Measurements from ENCODE around the gene HAPLN2.

HAPLN2 gene

DNA sequence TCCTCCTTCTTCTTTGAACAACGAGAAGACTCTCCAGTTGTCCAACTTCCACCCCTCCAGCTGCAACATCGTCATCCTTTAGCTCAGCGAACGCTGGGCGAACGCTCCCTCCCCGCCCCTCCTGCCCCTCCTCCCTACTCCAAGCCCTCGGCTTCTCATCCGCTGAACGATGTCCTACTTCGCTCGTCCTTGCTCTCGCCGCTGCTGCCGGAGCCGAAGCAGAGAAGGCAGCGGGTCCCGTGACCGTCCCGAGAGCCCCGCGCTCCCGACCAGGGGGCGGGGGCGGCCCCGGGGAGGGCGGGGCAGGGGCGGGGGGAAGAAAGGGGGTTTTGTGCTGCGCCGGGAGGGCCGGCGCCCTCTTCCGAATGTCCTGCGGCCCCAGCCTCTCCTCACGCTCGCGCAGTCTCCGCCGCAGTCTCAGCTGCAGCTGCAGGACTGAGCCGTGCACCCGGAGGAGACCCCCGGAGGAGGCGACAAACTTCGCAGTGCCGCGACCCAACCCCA lies 22.6 kb downstream of the HAPLN2 start, which contains the start of gene BCAN:
BCAN (plus strand) TSS at position 357 of the 504 bp plus-strand sequence. CDS start 3,938 bp downstream, outside the sequence.
- Histone ChIP-seq H3K9ac (ENCODE audit: low read depth, low read length) (no peak within 1 kb of the TSS), H3K4me1 (ENCODE audit: control insufficient read depth, insufficient read depth, low read length) (peaks cover 2% of the 10 kb centered on the region), H3K9me3 (ENCODE audit: control insufficient read depth, insufficient read depth, low read length) (no peaks in the 10 kb centered on the region), H3K27me3 (ENCODE audit: control insufficient read depth, insufficient read depth, low read length) (peaks cover 88% of the 10 kb centered on the region), H3K4me3 (ENCODE audit: low read depth, low read length) (peak within 1 kb of the TSS; percentile 71), H3K36me3 (ENCODE audit: control insufficient read depth, insufficient read depth, low read length) (no peaks in the 10 kb centered on the region)

DNA sequence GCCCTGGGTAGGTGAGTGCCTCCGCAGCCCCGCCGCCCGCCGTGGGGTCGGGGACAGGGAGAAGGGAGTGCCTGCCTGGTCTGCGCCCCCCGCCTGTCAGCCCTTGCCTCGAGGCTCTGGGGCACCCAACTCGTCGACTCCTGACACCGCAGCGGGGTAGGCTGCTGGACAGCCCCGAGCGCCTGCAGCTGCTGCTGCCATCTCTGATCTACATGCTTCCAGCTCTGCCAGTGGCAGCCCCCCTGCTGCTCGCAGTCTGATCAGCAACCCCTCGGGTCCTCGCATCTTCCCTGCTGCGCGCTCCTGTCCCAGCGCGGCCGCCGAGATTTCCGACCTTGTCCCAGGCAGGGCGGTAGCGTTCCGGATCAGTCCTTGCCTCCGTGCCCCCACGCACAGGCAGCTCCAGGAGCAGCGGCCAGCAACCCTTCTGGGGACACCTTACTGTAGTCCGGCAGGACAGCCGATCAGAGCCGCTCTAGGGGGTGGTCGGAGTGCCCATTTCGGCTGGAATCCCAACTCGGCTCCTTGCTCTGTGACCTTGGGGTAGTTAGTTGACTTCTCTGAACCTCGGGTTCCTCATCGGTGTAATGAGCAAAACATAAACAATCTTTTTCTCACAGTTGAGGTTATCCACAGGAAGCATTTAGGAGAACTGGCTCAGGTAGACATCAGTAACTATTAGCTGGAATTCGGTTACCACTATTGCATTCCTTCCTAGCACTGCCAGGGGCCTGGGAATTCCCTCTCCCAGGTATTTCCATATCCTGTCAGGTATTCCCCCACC lies 23.2 kb downstream of the HAPLN2 start:
- H3K36me3 ChIP-seq (ENCODE audit: control insufficient read depth, insufficient read depth, low read length) = no peaks in the 10 kb centered on the region
- H3K27me3 ChIP-seq (ENCODE audit: control insufficient read depth, insufficient read depth, low read length) = peaks cover 94% of the 10 kb centered on the region
- no peak overlapping the region for H3K9ac ChIP-seq (ENCODE audit: low read depth, low read length)
- no peaks in the 10 kb centered on the region for H3K9me3 ChIP-seq (ENCODE audit: control insufficient read depth, insufficient read depth, low read length)
- H3K4me3 ChIP-seq (ENCODE audit: low read depth, low read length) = peak overlapping the region; percentile 71
- H3K4me1 ChIP-seq (ENCODE audit: control insufficient read depth, insufficient read depth, low read length) = peaks cover 2% of the 10 kb centered on the region

DNA sequence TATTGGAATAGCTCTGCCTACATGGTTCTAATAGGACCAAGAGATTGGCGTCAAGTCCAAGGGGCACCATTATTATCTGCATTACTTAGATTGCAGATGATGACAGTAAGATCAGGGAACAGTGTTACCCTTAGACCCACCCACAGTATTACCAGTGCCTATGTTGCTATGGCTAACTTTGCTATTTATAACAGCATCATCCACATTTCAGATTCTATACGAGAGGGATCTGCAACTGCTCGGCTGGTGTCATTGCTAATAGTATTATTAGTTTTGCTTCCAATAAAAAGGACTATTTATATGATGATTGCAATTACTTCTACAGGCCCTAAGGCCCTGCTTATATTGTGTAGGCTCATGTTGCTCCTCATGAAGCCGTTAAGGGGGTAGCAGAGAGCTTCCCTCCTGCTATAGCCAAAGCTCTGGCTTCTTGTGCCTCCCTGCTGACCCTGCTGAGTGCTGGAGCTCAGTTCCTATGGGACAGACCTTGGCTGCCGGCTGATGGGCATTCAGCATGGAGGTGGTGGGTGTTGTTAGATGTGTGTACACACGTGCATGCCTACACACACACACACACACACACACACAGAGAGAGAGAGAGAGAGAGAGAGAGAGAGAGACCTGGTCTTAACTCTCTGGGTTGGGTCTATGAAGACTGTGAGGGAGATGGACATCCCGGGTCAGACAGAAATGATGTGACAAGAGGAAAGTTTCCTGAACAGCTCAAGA lies 24.0 kb downstream of the HAPLN2 start:
- Histone ChIP-seq H3K4me1 (ENCODE audit: control insufficient read depth, insufficient read depth, low read length) (peaks cover 2% of the 10 kb centered on the region), H3K27me3 (ENCODE audit: control insufficient read depth, insufficient read depth, low read length) (peaks cover 96% of the 10 kb centered on the region), H3K36me3 (ENCODE audit: control insufficient read depth, insufficient read depth, low read length) (no peaks in the 10 kb centered on the region), H3K9me3 (ENCODE audit: control insufficient read depth, insufficient read depth, low read length) (no peaks in the 10 kb centered on the region), H3K9ac (ENCODE audit: low read depth, low read length) (no peak overlapping the region), H3K4me3 (ENCODE audit: low read depth, low read length) (no peak overlapping the region)

DNA sequence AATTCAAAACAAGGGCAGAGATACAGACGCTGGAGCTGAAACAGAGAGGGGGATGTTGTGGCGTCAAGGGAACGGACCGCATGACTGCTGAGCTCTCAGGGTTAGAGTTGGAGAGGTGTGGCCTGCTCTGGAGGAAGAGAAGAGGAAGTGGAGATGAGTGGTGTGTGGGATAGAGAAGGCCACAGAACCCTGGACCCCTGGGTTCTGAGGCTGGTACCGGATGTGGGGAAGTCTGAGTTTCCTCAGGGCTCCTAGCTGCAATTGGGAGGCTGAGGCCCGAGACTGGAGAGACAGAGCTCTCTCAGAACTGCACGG lies 24.5 kb downstream of the HAPLN2 start:
- H3K4me3 ChIP-seq (ENCODE audit: low read depth, low read length) = no peak overlapping the region
- H3K36me3 ChIP-seq (ENCODE audit: control insufficient read depth, insufficient read depth, low read length) = no peaks in the 10 kb centered on the region
- peaks cover 2% of the 10 kb centered on the region for H3K4me1 ChIP-seq (ENCODE audit: control insufficient read depth, insufficient read depth, low read length)
- no peaks in the 10 kb centered on the region for H3K9me3 ChIP-seq (ENCODE audit: control insufficient read depth, insufficient read depth, low read length)
- no peak overlapping the region for H3K9ac ChIP-seq (ENCODE audit: low read depth, low read length)
- peaks cover 96% of the 10 kb centered on the region for H3K27me3 ChIP-seq (ENCODE audit: control insufficient read depth, insufficient read depth, low read length)

DNA sequence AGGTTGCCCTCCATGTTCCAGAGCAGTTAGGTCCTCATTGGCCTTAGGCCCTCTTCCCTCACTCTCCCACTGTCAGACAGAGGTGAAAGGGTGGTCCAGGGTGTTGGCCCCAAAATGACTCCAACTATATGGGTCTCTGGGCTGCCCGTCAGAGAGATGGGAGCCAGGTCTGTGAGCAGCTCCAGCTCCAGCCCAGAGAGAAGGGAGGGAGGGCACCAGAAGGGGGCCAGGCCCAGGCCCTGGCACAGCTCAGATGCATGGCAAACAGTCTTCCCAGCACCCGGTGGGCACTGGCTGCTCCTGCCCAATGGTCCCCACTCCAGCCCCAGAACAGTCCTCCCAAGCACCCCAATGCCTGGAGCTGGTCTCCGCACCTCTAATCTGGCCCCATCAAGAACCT lies 24.9 kb downstream of the HAPLN2 start:
- H3K4me1 ChIP-seq (ENCODE audit: control insufficient read depth, insufficient read depth, low read length) = peaks cover 2% of the 10 kb centered on the region
- no peaks in the 10 kb centered on the region for H3K9me3 ChIP-seq (ENCODE audit: control insufficient read depth, insufficient read depth, low read length)
- peaks cover 96% of the 10 kb centered on the region for H3K27me3 ChIP-seq (ENCODE audit: control insufficient read depth, insufficient read depth, low read length)
- H3K4me3 ChIP-seq (ENCODE audit: low read depth, low read length) = no peak overlapping the region
- H3K36me3 ChIP-seq (ENCODE audit: control insufficient read depth, insufficient read depth, low read length) = no peaks in the 10 kb centered on the region
- no peak overlapping the region for H3K9ac ChIP-seq (ENCODE audit: low read depth, low read length)

DNA sequence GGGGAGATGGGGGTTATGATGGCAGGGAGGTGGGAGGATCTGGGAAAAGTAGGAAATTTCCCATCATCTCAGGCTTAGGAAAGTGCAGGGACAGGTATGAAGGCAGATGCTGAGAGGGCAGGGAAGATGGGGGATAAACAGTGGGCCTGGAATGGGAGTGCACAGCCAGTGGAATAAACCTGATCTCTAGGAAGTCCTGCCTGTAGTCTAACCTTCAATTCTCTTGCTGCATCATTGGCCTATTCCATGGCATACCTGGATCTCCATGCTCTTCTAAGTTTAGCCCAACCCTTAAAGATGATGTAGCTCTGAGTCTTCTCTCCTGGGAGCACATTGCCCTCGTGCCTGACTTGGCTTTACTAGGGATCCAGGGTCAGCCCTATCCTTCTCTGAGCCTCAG lies 25.4 kb downstream of the HAPLN2 start:
- H3K9me3 ChIP-seq (ENCODE audit: control insufficient read depth, insufficient read depth, low read length) = no peaks in the 10 kb centered on the region
- no peaks in the 10 kb centered on the region for H3K36me3 ChIP-seq (ENCODE audit: control insufficient read depth, insufficient read depth, low read length)
- H3K9ac ChIP-seq (ENCODE audit: low read depth, low read length) = no peak overlapping the region
- H3K27me3 ChIP-seq (ENCODE audit: control insufficient read depth, insufficient read depth, low read length) = peaks cover 93% of the 10 kb centered on the region
- no peak overlapping the region for H3K4me3 ChIP-seq (ENCODE audit: low read depth, low read length)
- H3K4me1 ChIP-seq (ENCODE audit: control insufficient read depth, insufficient read depth, low read length) = peaks cover 2% of the 10 kb centered on the region

DNA sequence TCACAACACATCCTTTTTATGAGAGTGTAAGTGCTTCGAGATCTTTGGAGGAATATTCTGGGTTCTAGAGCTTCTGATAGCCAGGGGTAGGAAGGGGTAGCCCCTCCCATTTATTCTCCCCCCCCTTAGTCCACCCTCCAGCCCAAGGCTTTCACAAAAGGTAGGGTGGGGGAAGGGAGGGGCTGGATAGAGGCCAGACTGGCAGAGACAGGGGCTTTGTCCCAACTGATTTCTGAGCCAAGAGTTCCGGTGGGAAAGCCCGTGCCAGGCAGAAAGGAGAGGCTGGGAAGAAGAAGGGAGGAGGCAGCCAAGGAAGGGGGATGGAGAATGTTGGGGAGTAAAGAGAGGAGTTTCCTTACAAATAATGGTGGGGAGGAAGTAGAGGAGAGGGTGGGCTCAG lies 25.8 kb downstream of the HAPLN2 start:
- Histone ChIP-seq H3K9ac (ENCODE audit: low read depth, low read length) (no peak overlapping the region), H3K9me3 (ENCODE audit: control insufficient read depth, insufficient read depth, low read length) (no peaks in the 10 kb centered on the region), H3K4me3 (ENCODE audit: low read depth, low read length) (no peak overlapping the region), H3K27me3 (ENCODE audit: control insufficient read depth, insufficient read depth, low read length) (peaks cover 93% of the 10 kb centered on the region), H3K36me3 (ENCODE audit: control insufficient read depth, insufficient read depth, low read length) (no peaks in the 10 kb centered on the region), H3K4me1 (ENCODE audit: control insufficient read depth, insufficient read depth, low read length) (peaks cover 2% of the 10 kb centered on the region)

DNA sequence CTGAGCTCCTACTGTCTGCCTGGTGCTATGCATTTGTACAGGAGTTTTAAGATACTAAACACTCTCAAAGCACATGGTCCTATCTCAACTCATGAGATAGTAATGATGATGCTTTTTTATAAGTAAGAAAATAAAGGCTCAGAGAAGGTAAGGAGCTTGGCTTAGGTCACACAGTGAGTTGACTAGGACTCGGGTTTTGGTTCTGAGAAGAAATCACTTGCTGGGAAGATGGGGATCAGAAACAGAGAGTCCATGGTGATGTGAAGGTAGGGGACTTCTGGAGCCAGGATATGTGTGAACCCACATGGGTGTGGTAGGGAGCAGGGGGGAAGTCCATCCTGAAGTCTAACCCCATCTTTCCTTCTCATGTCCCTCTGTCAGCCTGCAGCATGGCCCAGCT lies 26.5 kb downstream of the HAPLN2 start:
- Histone ChIP-seq H3K4me3 (ENCODE audit: low read depth, low read length) (no peak overlapping the region), H3K4me1 (ENCODE audit: control insufficient read depth, insufficient read depth, low read length) (peaks cover 2% of the 10 kb centered on the region), H3K27me3 (ENCODE audit: control insufficient read depth, insufficient read depth, low read length) (peaks cover 93% of the 10 kb centered on the region), H3K9me3 (ENCODE audit: control insufficient read depth, insufficient read depth, low read length) (no peaks in the 10 kb centered on the region), H3K36me3 (ENCODE audit: control insufficient read depth, insufficient read depth, low read length) (no peaks in the 10 kb centered on the region), H3K9ac (ENCODE audit: low read depth, low read length) (no peak overlapping the region)

DNA sequence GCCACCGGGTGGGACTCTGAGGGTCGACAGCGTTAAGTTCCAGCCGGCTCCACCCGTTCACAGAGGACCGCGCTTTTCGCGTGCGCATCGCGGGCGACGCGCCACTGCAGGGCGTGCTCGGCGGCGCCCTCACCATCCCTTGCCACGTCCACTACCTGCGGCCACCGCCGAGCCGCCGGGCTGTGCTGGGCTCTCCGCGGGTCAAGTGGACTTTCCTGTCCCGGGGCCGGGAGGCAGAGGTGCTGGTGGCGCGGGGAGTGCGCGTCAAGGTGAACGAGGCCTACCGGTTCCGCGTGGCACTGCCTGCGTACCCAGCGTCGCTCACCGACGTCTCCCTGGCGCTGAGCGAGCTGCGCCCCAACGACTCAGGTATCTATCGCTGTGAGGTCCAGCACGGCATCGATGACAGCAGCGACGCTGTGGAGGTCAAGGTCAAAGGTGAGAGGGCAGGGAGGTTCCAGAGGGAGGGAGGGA lies 27.6 kb downstream of the HAPLN2 start:
- Histone ChIP-seq H3K27me3 (ENCODE audit: control insufficient read depth, insufficient read depth, low read length) (peaks cover 92% of the 10 kb centered on the region), H3K36me3 (ENCODE audit: control insufficient read depth, insufficient read depth, low read length) (no peaks in the 10 kb centered on the region), H3K4me3 (ENCODE audit: low read depth, low read length) (peak overlapping the region; percentile 30)

DNA sequence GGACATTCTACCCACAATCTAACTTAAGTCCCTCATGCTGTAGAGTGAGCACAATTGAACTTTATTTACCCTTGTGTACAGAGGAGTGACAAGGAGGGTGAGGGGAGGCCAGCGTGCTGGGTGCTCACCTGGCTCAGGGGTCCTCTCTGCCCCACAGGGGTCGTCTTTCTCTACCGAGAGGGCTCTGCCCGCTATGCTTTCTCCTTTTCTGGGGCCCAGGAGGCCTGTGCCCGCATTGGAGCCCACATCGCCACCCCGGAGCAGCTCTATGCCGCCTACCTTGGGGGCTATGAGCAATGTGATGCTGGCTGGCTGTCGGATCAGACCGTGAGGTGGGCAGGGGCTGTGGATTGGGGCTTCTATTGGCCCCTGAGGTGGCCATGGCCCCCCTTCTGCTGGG lies 28.1 kb downstream of the HAPLN2 start:
- Histone ChIP-seq H3K36me3 (ENCODE audit: control insufficient read depth, insufficient read depth, low read length) (no peaks in the 10 kb centered on the region), H3K4me1 (ENCODE audit: control insufficient read depth, insufficient read depth, low read length) (no peaks in the 10 kb centered on the region), H3K9me3 (ENCODE audit: control insufficient read depth, insufficient read depth, low read length) (no peaks in the 10 kb centered on the region), H3K9ac (ENCODE audit: low read depth, low read length) (no peak overlapping the region), H3K4me3 (ENCODE audit: low read depth, low read length) (no peak overlapping the region), H3K27me3 (ENCODE audit: control insufficient read depth, insufficient read depth, low read length) (peaks cover 90% of the 10 kb centered on the region)

More for the DNA sequence above, 27.6 kb downstream of the HAPLN2 start:
- no peaks in the 10 kb centered on the region for H3K4me1 ChIP-seq (ENCODE audit: control insufficient read depth, insufficient read depth, low read length)
- H3K9ac ChIP-seq (ENCODE audit: low read depth, low read length) = no peak overlapping the region
- H3K9me3 ChIP-seq (ENCODE audit: control insufficient read depth, insufficient read depth, low read length) = no peaks in the 10 kb centered on the region

DNA sequence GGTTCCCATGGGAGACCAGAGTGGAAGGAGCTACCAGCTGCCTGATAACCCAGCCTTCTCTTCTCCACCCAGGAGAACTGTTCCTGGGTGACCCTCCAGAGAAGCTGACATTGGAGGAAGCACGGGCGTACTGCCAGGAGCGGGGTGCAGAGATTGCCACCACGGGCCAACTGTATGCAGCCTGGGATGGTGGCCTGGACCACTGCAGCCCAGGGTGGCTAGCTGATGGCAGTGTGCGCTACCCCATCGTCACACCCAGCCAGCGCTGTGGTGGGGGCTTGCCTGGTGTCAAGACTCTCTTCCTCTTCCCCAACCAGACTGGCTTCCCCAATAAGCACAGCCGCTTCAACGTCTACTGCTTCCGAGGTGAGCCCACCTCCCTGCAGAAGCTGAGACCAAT lies 29.3 kb downstream of the HAPLN2 start:
- Histone ChIP-seq H3K9ac (ENCODE audit: low read depth, low read length) (no peak overlapping the region), H3K27me3 (ENCODE audit: control insufficient read depth, insufficient read depth, low read length) (peaks cover 81% of the 10 kb centered on the region), H3K4me1 (ENCODE audit: control insufficient read depth, insufficient read depth, low read length) (no peaks in the 10 kb centered on the region), H3K9me3 (ENCODE audit: control insufficient read depth, insufficient read depth, low read length) (no peaks in the 10 kb centered on the region), H3K36me3 (ENCODE audit: control insufficient read depth, insufficient read depth, low read length) (no peaks in the 10 kb centered on the region), H3K4me3 (ENCODE audit: low read depth, low read length) (no peak overlapping the region)

DNA sequence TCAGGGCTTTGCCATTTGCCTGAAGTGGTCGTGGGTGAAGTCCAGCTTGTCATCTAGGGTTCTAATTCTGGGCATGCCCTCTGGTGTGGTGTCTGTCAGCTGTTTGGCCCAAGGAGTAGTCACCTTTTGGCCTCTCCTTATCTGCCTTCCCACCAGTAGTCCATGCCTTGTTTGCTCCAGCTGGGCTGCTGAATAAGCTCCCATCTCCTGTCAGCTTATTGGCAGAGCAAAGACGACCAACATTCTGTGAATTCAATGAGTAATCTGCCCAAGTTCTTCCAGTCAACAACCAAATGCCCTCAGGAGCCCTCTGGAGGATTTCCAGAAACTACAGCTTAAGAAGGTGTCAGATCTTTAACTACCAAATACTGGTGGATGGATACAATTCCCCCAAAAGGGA lies 29.7 kb downstream of the HAPLN2 start:
- H3K4me1 ChIP-seq (ENCODE audit: control insufficient read depth, insufficient read depth, low read length) = no peaks in the 10 kb centered on the region
- no peak overlapping the region for H3K9ac ChIP-seq (ENCODE audit: low read depth, low read length)
- H3K27me3 ChIP-seq (ENCODE audit: control insufficient read depth, insufficient read depth, low read length) = peaks cover 80% of the 10 kb centered on the region
- H3K36me3 ChIP-seq (ENCODE audit: control insufficient read depth, insufficient read depth, low read length) = no peaks in the 10 kb centered on the region
- H3K9me3 ChIP-seq (ENCODE audit: control insufficient read depth, insufficient read depth, low read length) = no peaks in the 10 kb centered on the region
- H3K4me3 ChIP-seq (ENCODE audit: low read depth, low read length) = no peak overlapping the region
